Cardiac muscle cell (in vitro differentiated cells and primary cell): ENCODE measurements around the gene YBEY. TPM values are rescaled to one million over a fixed set of nuclear protein-coding genes. Genes with fewer than 3 reads are reported as not detected.
A peak's percentile ranks its signal among the peaks of the same experiment; 100 is the strongest.

ENCODE experiments used
- DNase-seq, 2 donors: peaks; one replicate each; pipeline versions ENCODE4 v3.0.0 to v3.0.0-alpha.2; 2010 to 2017; ENCODE audit warnings: low read depth in 1 of 2, low spot score in 1 of 2
- H3K27ac ChIP-seq: fragments of 200-600 bp; sonication (generic); 2 replicates; pipeline ENCODE4 v1.5.1; 2016
- H3K27me3 ChIP-seq: fragments of 200-600 bp; sonication (generic); 2 replicates; pipeline ENCODE4 v1.6.0; 2016; ENCODE audit warnings: control low read depth
- H3K36me3 ChIP-seq: fragments of 200-600 bp; sonication (generic); 2 replicates; pipeline ENCODE4 v1.5.1; 2016; ENCODE audit warnings: control low read depth
- H3K4me1 ChIP-seq: fragments of 200-600 bp; sonication (generic); 2 replicates; pipeline ENCODE4 v1.8.1; 2017; ENCODE audit warnings: low read depth, mild to moderate bottlenecking, mixed run types
- H3K4me3 ChIP-seq: fragments of 200-600 bp; sonication (generic); 2 replicates; pipeline ENCODE4 v1.5.1; 2016; ENCODE audit warnings: mild to moderate bottlenecking
- H3K9me3 ChIP-seq: fragments of 200-600 bp; sonication (generic); 2 replicates; pipeline ENCODE4 v1.5.1; 2017; ENCODE audit warnings: low read depth, mild to moderate bottlenecking, control low read depth
- polyA plus RNA-seq: library from polyadenylated mRNA; unstranded; fragments of >200 nt; fragmentation: Nextera tagmentation; extraction: Ambion mirVana; gene quantifications from 2 replicates; pipeline ENCODE4 v1.2.1, GENCODE V29; 2016
- total RNA-seq: library from RNA; depleted of rRNA; stranded (reverse); fragments of >200 nt; gene quantifications from 2 replicates; pipeline ENCODE4 v1.2.3, GENCODE V29; 2016
- TF ChIP-seq, protein P1 (sequence below): IDR thresholded peaks from 2 replicates; pipeline ENCODE4 v1.5.1; 2012; ENCODE audit warnings: low read depth, mild to moderate bottlenecking, low read length

The YBEY gene
- total and polyA plus RNA-seq, 2 experiments from 2014 or later = 17.9 to 25.5 TPM

DNA sequence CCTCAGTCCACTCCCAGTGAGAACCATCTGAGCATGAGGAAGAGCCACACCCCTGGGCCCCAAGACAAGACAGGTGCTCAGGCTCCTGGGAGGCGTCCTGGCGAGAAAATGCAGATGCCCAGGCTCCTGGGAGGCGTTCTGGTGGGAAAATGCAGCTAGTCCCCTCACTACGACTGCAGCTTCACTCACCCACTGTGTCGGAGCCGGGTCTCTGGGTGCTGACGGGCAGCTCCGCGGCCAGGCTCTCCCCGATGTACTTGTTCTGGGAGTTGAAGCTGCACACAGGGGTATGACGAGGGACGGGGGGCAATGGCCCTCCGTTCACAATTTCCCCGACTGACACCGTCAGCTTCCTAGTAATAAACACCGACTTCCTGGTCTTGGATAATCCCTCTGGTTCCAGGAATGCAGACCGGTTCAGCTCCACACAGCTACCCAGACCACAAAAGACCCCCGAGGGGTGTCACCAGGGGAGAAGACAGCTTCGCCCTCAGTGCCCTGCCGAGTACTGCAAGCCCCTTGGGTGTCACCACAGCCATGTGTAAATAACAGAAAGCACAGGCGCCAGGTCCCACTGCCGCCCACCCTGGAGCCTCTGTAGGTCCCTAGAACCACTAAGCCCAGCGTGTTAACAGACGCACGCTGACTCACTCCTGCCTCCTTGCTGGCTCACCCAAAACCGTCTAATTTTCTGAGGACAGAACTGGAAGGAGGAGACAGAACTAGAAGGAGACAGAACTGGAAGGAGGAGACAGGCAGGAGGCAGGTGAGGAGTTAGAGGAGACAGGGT is 20.2 kb upstream of the YBEY start:
- Histone ChIP-seq H3K27ac (peak overlapping the region; percentile 60), H3K4me1 (no peaks in the 10 kb centered on the region), H3K36me3 (peaks cover 56% of the 10 kb centered on the region)

DNA sequence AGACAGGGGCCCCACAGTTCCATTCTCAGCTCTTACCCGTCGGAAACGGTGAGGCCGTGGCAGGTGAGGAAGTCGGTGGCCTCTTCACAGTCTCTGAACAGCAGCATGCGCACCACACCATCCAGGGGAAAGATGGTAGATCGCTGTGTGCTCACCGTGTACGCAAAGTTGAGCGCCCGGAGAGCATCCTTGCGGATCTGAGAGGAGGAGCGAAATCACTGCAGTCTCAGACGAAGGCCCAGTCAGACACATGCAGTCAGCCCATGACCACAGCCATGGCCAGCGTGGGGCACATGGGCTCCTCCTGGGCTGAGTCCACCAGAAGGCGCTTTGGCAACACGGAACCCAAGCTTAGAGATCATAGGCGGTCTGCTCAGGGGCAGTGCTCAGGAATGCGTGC is 19.2 kb upstream of the YBEY start:
- TF ChIP-seq, protein P1, sequence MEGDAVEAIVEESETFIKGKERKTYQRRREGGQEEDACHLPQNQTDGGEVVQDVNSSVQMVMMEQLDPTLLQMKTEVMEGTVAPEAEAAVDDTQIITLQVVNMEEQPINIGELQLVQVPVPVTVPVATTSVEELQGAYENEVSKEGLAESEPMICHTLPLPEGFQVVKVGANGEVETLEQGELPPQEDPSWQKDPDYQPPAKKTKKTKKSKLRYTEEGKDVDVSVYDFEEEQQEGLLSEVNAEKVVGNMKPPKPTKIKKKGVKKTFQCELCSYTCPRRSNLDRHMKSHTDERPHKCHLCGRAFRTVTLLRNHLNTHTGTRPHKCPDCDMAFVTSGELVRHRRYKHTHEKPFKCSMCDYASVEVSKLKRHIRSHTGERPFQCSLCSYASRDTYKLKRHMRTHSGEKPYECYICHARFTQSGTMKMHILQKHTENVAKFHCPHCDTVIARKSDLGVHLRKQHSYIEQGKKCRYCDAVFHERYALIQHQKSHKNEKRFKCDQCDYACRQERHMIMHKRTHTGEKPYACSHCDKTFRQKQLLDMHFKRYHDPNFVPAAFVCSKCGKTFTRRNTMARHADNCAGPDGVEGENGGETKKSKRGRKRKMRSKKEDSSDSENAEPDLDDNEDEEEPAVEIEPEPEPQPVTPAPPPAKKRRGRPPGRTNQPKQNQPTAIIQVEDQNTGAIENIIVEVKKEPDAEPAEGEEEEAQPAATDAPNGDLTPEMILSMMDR = no peak
- Histone ChIP-seq H3K9me3 (no peaks in the 10 kb centered on the region), H3K27ac (peak overlapping the region; percentile 60), H3K27me3 (no peaks in the 10 kb centered on the region), H3K4me3 (no peak overlapping the region), H3K4me1 (no peaks in the 10 kb centered on the region), H3K36me3 (peaks cover 56% of the 10 kb centered on the region)
- no peak for DNase-seq

More for the DNA sequence above, 20.2 kb upstream of the YBEY start:
- Histone ChIP-seq H3K27me3 (no peaks in the 10 kb centered on the region), H3K9me3 (no peaks in the 10 kb centered on the region), H3K4me3 (no peak overlapping the region)
- DNase-seq = no peak
- TF ChIP-seq, protein P1 = no peak

DNA sequence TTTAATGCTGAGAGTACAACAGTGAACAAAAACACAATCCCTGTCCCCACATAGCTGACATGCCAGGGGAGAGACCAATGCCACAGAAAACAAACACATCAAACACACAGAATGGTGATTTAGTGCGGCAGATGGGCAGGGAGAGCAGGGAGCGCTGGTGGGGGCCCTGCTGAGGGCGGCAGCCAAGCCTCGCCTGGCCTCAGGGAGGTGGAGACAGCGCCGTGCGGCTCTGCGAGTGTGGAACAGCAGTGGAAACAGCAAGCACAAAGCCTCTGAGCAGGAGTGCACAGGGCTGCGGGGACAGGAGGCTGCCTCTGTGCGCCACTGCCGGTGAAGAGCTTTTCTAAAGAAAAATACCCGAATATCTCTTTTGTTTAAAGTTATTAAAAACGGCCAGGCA is 17.8 kb upstream of the YBEY start:
- Histone ChIP-seq H3K9me3 (no peaks in the 10 kb centered on the region), H3K4me3 (no peak overlapping the region), H3K27me3 (no peaks in the 10 kb centered on the region), H3K27ac (no peak overlapping the region), H3K36me3 (peaks cover 65% of the 10 kb centered on the region), H3K4me1 (no peaks in the 10 kb centered on the region)
- TF ChIP-seq, protein P1 = no peak
- DNase-seq = no peak

DNA sequence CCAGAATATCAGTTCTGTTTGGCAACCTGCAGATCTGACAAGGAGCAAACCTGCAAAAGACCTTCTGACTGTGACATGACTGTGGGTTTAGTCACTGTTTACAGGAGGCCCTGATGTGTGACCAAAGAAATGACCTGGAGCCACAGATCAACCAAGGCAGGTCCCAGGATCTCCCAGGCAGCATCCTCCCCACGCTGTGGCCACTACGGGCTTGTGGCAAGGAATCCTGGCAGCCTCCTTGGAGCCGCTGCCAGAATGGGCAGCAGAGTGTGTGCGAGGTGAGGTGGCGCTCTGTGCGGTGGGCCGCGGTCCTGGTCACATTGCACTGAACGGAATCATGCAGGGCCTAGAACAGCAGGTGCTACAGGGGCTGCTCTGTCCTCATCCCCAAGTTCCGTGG is 16.7 kb upstream of the YBEY start:
- Histone ChIP-seq H3K4me1 (no peaks in the 10 kb centered on the region), H3K36me3 (peaks cover 72% of the 10 kb centered on the region), H3K9me3 (no peaks in the 10 kb centered on the region), H3K4me3 (no peak overlapping the region), H3K27ac (no peak overlapping the region), H3K27me3 (no peaks in the 10 kb centered on the region)
- no peak for DNase-seq
- TF ChIP-seq, protein P1 = no peak

DNA sequence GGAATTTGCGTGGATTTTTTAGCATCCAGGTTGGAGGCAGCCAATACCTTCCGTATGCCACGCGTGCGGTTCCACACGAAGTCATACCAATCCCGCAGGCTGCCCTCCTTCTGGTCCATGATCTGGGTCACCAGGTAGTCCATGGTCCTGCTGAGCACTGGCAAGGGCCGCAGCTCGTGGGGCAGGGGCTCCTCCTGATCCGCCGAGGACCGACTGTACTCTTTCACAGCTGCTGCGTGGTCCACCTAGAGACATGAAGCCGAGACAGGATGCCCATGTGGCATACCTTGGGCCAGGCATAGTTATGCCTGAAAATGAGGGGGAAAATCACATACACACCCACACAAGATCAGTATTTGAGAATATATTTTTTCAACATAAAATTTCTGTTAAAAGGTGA is 12.8 kb upstream of the YBEY start:
- Histone ChIP-seq H3K36me3 (peaks cover 83% of the 10 kb centered on the region), H3K27me3 (no peaks in the 10 kb centered on the region), H3K4me1 (no peaks in the 10 kb centered on the region), H3K4me3 (no peak overlapping the region), H3K27ac (no peak overlapping the region), H3K9me3 (no peaks in the 10 kb centered on the region)
- TF ChIP-seq, protein P1 = no peak
- no peak for DNase-seq
